Activated CD4-positive, CD25-positive, alpha-beta regulatory T cell (primary cell): ENCODE data around the gene BPGM.

ENCODE experiments used
- DNase-seq, 4 experiments: peaks; one replicate each; lab custom pipeline; 2025; lab: John Stamatoyannopoulos, UW

The BPGM gene

DNA sequence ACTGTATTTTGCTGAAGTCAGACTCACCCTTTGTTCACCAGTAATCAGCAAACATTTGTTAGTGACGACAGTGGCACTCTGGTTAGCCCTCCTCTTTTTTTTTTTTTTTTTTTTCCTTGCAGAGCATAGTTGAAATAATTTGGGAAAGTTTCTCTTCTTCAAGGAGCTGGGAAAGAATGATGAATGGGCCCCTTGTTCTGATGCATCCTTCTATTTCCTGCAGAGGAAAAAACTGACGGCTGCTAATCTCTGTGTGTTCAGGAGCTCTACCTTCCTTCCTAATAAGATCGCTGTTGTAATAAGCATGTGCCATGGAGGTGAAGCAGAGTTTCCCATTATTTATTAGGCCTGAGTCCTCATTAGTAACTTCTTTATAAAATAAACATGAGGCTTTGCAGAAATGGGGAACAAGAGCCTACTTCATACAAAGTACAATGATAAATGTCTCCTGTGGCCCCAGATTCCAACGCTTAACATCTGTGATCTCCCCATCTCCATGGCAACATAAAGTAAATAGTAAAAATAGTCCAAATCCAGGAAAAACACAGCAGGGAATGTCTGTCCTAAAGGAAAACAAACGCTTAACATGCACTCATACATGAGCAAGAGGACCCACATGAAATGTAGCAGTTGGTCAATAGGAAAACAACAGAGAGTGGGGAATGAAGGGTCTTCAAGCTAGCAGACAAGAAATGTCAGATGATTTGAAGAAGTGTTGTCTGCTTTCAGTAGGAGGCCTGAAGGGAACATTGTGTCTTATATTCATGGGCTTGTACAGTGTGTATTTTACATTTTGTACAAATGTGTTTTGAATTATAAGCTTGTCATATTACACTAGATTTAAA lies 73.7 kb downstream of the BPGM start:
- no peak for DNase-seq

DNA sequence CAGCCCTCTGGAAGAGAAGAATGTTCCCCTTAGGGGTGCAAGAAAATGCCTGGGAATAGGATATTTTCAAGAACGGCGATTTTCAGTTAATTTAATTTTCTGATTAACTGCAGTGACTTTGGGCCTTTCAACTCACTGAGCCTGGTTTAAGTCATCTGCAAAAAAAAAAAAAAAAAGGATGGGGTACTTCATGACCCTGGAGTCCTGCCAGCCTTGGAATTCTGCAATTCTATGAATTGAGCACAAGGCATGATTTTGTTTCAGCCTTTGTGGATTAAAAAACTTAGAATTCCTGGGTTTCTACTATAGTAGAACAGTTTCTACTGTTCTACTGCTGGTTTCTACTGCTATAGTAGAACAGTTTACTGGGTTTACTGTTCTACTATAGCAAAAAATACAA lies 74.5 kb downstream of the BPGM start:
- no peak for DNase-seq

DNA sequence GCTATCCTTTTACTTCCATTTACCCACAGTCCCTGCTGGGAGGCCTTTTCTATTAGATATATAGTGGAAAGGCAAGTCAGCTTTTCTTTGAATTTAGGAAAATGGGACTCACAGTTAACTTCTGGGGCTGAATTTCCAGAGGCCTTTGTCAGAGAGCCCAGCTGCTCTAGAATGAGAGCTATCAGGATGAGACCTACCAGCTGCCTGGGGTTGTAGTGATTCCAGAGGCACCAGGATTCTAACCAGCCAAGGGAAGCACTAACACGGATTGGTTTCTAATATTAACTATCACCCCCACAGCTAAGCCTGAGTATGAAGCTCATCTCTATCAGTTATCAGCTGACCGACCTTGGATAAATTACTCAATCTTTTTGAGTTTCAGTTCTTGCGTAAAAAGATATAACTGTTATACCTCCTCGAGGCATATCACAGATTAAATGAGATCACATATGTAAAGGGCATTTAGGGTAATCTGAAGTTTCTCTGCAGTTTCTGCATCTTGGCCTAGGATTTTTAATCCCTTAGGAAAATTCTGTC lies 76.2 kb downstream of the BPGM start:
- no peak for DNase-seq

DNA sequence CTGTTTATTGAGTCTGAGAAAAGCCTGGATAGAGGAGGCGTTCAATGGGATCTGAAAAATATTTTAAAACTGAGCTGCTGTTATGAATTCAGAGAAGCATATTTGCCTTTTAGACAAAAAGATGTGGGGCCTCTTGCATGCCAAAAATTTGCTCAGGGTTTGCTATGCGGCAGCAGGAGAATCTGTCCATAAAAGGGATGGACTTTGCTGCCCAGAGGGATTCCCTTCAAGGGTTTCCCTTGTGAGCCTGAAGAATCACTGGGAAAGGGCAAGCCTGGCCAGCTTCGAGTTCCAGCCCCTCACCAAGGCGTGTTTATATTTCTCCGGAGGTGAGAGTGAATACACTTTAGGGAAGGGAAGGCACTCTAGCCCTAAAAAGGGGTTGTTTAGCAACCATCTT lies 77.2 kb downstream of the BPGM start:
- DNase-seq: no peak

DNA sequence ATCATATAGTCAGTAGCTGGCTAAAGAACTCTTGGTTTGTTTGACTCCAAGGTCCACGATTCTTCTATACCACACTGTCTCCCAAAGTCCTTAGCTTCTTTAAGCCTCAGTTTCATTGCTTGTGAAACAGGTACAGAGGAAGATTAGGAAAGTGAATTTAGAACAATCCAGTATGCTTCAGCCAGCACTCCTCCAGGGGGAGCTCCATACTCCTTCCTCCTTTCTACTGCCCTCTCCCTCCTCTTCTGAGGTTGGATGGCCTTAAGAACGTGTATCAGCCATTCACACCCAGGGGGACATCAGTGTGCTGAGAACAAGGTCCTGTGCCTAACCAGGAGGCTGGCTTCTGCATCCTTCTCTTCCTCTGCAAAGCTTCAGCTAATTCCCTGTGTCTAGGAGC lies 78.0 kb downstream of the BPGM start:
- DNase-seq: no peak

DNA sequence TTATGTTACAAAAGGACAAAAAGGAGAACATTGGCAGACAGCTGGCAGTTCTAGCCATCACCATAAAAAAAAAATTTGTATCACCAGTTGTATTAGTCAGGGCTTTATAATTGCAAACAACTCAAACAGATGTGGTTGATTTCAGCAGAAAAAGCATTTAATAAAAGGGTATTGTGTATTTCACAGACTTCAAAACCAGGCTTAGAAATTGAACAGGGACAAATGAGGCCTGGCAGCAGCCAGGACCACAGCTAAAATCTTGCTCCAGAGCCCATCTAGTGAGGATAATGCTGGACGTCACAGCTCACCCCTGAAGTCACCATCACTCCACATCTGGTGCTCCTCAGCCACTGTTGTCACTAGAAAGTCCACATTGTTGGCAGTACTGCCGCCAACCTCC lies 79.9 kb downstream of the BPGM start:
- DNase-seq: no peak

DNA sequence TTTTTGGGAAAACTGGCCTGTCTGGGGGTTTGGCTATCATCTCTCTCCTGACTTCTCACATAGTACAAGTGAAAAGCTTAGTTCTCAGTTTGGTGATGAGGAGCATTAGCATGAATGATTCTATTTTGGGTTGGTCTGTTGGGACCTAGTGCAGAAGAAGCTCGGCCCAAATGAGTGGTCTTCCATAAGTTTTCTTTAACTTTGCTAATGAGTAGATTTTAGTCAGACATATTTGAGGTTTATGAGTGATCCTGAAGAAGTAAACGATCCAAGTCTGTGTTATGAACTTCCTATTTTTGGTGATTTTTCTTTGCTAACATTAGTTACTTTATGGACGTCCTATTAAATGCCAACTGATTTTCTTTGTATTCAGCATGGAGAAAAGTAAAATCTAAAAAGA lies 81.1 kb downstream of the BPGM start:
- no peak for DNase-seq
